ENCODE results near the gene CNN3.

GRCh38 chr1:94852788-94853187 is 74.1 kb downstream of the CNN3 start:
- TF ChIP-seq CTCF (IDR thresholded peaks at IDR 0.05; ENCODE audit: low read depth, low read length): no peak
- TF ChIP-seq POLR2A (IDR thresholded peaks at IDR 0.05; ENCODE audit: extremely low read depth, insufficient read length): no peak
